ENCODE results near the gene CALML6.

CALML6 gene

GRCh38 chr1:1892763-1893120, 22.3 kb upstream of the CALML6 start:
- DNase-seq: no peak

DNA sequence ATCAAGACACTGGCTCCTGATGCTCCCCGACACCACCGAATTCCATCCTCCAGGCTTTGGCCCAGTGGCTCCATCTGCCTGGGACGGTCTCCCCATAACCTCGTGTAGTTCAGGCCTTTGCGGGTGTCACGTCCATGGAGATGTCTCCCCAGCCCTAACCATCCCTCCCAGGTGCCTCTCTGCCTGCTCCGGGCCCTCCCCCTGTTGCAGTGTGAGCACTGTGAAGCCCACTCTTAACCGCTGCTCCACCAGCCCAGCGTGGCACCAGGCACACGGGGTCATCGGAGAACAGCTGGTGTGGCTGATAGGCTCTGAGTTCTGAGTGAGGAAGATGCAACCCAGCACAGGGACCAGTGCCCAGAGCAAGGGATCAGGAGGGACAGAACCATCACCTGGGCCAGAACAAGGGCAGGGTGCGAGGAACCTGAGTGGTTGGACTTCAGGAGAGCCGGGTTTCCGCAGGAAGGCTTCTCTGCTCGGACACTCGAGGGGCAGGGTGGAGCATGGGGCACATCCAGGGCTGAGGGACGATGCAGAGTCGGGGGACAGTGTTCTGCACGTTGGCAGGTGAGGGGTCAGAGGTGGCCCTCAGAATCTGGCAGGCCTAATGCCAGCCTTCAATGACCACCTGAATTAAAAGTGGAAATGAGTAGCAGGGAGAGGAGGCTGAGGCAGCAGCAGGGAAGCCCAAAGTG, 21.6 kb upstream of the CALML6 start:
- DNase-seq: no peak

GRCh38 chr1:1893997-1894353, 21.1 kb upstream of the CALML6 start:
- no peak for DNase-seq

- no peak for DNase-seq
Measured at GRCh38 chr1:1894354-1895059, 20.6 kb upstream of the CALML6 start.

DNA sequence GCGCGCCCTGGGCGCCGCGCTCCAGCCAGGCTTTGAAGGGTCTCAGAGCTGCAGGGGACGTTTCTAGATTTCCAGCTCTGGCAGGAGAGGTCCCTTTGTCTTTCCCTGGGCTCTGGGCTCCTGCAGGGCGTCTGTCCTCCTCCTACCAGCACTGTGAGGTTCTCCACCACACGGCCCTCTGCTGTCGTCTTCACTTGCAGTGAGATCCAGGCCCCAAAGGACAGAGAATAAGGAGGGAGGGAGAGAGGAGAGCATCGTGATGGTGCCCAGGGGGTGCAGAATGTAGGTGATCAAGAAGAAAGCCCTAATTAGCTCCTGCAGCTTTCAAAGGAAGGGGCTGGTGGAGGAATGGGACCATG, 20.0 kb upstream of the CALML6 start:
- DNase-seq: peak; percentile 30

- no peak for DNase-seq
Measured at GRCh38 chr1:1895456-1896336, 19.4 kb upstream of the CALML6 start.

- DNase-seq: no peak
Measured at GRCh38 chr1:1898246-1898933, 16.7 kb upstream of the CALML6 start.

DNA sequence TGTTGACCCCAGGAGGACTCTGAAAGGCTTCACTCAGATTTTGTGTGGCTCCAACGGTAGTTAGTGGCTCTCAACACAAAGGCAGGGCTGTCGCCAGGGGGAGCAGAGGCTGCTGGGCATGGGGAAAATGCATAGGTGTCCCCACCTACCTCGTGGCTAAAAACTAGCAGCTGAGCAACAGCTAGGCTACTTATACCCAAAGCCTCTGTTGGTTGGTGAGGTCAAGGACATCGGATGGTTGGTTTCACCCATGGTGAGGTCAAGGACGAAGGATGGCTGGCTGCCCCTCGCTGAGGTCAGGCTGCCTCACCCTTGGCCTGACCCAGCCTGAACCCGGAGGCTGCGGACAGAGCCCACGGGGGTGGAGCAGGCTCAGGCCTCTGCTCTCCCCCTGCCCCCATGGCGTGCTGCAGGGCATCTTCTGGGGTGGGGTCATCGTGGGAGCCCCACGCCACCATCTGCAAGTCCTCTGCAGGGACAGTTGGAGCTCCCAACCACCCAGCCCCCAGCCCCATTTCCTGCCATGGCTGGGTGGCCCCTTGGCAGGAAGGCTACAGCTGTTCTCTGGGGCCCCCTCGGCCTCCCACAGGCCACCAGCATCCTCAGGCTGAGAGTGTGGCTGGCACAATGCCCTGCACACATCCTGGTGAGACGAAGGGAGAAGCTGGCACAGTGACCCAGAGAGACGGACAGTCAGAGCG, 15.6 kb upstream of the CALML6 start:
- DNase-seq: no peak

- DNase-seq: no peak
Measured at GRCh38 chr1:1899967-1900327, 15.1 kb upstream of the CALML6 start.

- no peak for DNase-seq
Measured at GRCh38 chr1:1900883-1901640, 14.0 kb upstream of the CALML6 start.

- DNase-seq: no peak
Measured at GRCh38 chr1:1901641-1902294, 13.3 kb upstream of the CALML6 start.

GRCh38 chr1:1903224-1903623, 11.8 kb upstream of the CALML6 start:
- no peak for DNase-seq

GRCh38 chr1:1906185-1907097, 8.6 kb upstream of the CALML6 start:
- DNase-seq: peak; percentile 88

DNA sequence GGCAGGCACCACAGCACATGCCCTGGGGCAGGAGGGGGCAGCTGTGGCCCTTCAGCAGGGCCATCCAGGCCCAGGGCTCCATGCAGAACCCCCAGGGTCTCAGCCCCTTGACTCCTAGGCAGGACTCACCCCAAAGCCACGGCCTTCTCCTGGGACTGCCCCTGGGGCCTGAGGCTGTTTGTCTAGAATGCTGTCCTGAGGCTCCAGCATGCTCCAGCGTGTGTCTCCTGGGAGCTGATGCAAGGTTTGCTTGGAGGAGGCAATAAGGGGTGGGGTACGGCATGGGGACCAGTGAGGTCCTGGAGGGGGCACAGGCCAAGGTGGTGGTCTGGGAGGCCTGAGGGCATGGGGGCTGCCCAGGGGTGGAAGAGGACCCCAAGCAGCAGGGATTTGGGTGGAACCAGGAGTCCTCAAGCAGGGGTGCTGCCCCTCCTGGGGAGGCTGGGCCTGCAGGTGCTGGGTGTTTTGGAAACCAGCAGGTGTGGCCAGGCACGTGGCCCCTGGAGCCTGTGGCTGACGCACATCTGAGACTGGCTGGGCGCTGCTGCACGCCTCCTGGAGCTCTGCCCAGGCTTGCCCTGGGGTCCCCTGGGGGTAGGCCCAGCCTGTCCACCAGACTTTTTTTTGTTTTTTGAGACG, 7.8 kb upstream of the CALML6 start:
- DNase-seq: no peak

DNA sequence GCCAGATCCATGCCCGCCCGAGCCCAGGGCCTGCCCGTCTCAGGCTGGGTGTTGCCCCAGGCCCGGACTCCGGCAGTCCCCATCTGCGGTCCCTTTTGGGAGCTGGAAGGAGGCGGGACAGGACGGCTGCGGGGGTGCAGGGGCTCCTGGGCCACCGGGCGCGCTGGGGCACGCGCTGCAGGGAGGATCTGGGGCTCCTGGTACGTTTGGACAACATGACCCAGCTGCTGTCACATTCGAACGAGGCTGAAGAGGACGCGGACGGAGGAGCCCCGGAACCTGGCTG, 6.6 kb upstream of the CALML6 start:
- no peak for DNase-seq

- no peak for DNase-seq
Measured at GRCh38 chr1:1910033-1910465, 5.0 kb upstream of the CALML6 start.

- no peak for DNase-seq
Measured at GRCh38 chr1:1910651-1911331, 4.3 kb upstream of the CALML6 start.

- no peak for DNase-seq
Measured at GRCh38 chr1:1911350-1912041, 3.6 kb upstream of the CALML6 start.
